Measurements from ENCODE around the gene KIF26B.

The KIF26B gene

GRCh38 chr1:245207056-245207638, 52.4 kb downstream of the KIF26B start:
- no peak for FAIRE-seq
- no peak for TF ChIP-seq CTCF (IDR thresholded peaks at IDR 0.05; ENCODE audit: insufficient read depth, missing control alignments)
- DNase-seq (ENCODE audit: insufficient read length, low spot score), result no peak

GRCh38 chr1:245207801-245208200, 53.0 kb downstream of the KIF26B start:
- no peak for TF ChIP-seq CTCF (IDR thresholded peaks at IDR 0.05; ENCODE audit: insufficient read depth, missing control alignments)
- DNase-seq (ENCODE audit: insufficient read length, low spot score) (no peak), FAIRE-seq (no peak)

- FAIRE-seq, result no peak
- TF ChIP-seq CTCF (IDR thresholded peaks at IDR 0.05; ENCODE audit: insufficient read depth, missing control alignments), result no peak
- no peak for DNase-seq (ENCODE audit: insufficient read length, low spot score)
Observed at GRCh38 chr1:245209658-245210435, 55.1 kb downstream of the KIF26B start.

- no peak for DNase-seq (ENCODE audit: insufficient read length, low spot score)
- TF ChIP-seq CTCF (IDR thresholded peaks at IDR 0.05; ENCODE audit: insufficient read depth, missing control alignments), result no peak
- no peak for FAIRE-seq
Observed at GRCh38 chr1:245211035-245211749, 56.4 kb downstream of the KIF26B start.

- FAIRE-seq, result no peak
- no peak for DNase-seq (ENCODE audit: insufficient read length, low spot score)
- no peak for TF ChIP-seq CTCF (IDR thresholded peaks at IDR 0.05; ENCODE audit: insufficient read depth, missing control alignments)
Observed at GRCh38 chr1:245211761-245212160, 57.0 kb downstream of the KIF26B start.

GRCh38 chr1:245212221-245212710, 57.5 kb downstream of the KIF26B start:
- DNase-seq (ENCODE audit: insufficient read length, low spot score), result no peak
- no peak for TF ChIP-seq CTCF (IDR thresholded peaks at IDR 0.05; ENCODE audit: insufficient read depth, missing control alignments)
- no peak for FAIRE-seq
